Activated naive CD4-positive, alpha-beta T cell treated with anti-CD3 and anti-CD28 coated beads for 36 hours (primary cell): ENCODE results near the gene MC5R. TPM values are rescaled to one million over a fixed set of nuclear protein-coding genes. Genes with fewer than 3 reads are reported as not detected.

Experiments used
- CTCF ChIA-PET: fragments of 350-600 bp; sonication (Branson Sonifier 250); formaldehyde crosslinking; loops from one replicate; lab custom pipeline; 2021; ENCODE audit warnings: antibody characterized with exemption; lab: Charles Lee
- DNase-seq: peaks from one replicate; pipeline ENCODE4 v3.0.0-alpha.2; 2020
- H3K27ac Mint-ChIP-seq: one replicate; pipeline ENCODE4 v1.8.0; 2021; ENCODE audit warnings: mild to moderate bottlenecking, mixed read lengths
- H3K27me3 Mint-ChIP-seq: one replicate; pipeline ENCODE4 v1.8.0; 2021; ENCODE audit warnings: low read depth, mixed read lengths
- H3K36me3 Mint-ChIP-seq: one replicate; pipeline ENCODE4 v1.8.0; 2021; ENCODE audit warnings: low read depth, mixed read lengths
- H3K4me1 Mint-ChIP-seq: one replicate; pipeline ENCODE4 v1.8.0; 2021; ENCODE audit warnings: low read depth, mixed read lengths
- H3K4me3 Mint-ChIP-seq: one replicate; pipeline ENCODE4 v1.8.0; 2021; ENCODE audit warnings: mild to moderate bottlenecking, moderate library complexity, mixed read lengths
- H3K9me3 Mint-ChIP-seq: one replicate; pipeline ENCODE4 v1.8.0; 2021; ENCODE audit warnings: mixed read lengths
- intact Hi-C: fragments of 100-400 bp; cut with micrococcal nuclease; formaldehyde crosslinking; loops from one replicate; pipeline ENCODE4 v1.15.1; 2023
- total RNA-seq, 2 experiments: library from RNA; stranded (reverse); gene quantifications; one replicate each; pipeline ENCODE4 v1.2.3, GENCODE V29; 2021

MC5R gene
- total RNA-seq, 2 experiments from 2014 or later = not detected

DNA sequence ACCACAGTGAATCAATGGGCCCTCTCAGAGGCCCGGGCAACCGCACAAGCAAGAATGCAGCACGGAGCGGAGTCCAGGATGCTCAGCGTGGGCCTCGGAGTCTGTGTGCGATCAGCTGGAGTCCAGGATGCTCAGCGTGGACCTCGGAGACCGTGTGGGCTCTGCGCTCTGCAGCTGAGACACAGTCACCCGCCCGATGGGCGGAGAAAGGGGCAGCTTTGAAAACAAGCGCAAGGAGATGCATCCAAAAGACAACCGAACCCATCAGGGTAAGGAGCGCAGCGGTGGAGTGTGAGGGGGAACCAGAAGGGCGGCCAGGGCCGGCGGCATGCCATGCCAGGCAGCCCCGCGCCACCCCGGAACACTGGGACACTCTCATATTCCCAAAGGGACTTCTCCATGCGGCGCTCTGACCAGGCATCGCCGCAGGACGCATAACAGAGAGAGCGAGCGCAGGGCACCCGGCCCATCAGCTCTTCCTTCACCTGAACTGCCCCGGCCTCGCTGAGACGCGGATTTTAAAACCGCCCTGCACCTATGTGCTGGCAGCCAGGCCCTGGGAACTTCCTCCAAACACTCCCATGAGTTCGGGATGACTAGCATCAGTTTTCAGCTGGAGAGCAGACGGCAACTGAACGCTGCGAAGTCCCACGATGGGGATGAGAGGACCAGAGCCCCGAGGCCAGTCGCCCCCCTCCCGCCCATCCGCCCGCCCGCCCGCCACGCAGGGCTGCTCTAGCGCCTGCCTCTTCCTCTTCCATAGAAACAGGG lies 44.7 kb downstream of the MC5R start:
- intact Hi-C loops = loop anchor here (5.0 kb wide), 1 partner anchor 46 kb away; the partner anchor contains the start of gene MC5R
- Mint-ChIP-seq H3K4me1 (peaks cover 3% of the 10 kb centered on the region), H3K36me3 (no peaks in the 10 kb centered on the region), H3K4me3 (no peak overlapping the region), H3K9me3 (peaks cover 1% of the 10 kb centered on the region), H3K27me3 (peaks cover 52% of the 10 kb centered on the region), H3K27ac (no peak overlapping the region)
- DNase-seq = no peak
- CTCF ChIA-PET = no interaction called here

DNA sequence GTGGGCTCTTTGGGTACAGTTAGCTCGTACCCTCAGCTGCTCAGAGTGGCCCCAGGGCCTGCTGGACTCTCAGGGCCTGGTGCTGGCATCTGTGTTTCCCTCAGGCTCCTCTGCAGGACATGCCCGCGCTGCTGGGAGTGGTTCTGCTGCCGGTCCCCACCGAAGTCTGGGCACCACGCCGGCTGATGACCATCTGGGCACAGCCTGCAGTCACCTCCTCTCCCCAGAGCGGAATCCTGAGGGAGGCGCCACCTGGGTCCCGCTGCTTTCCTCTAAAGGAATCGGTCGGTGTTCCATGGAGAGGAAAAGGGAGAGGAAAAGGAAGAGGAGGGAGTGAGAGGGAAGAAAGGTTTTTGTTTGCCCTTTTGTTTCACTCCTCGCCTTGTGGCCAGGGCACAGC lies 47.8 kb downstream of the MC5R start:
- no peak overlapping the region for H3K27ac Mint-ChIP-seq
- DNase-seq = no peak
- H3K4me3 Mint-ChIP-seq = no peak overlapping the region
- intact Hi-C loops = no loop called here
- H3K27me3 Mint-ChIP-seq = peaks cover 38% of the 10 kb centered on the region
- H3K4me1 Mint-ChIP-seq = peaks cover 3% of the 10 kb centered on the region
- H3K36me3 Mint-ChIP-seq = no peaks in the 10 kb centered on the region
- CTCF ChIA-PET = no interaction called here
- H3K9me3 Mint-ChIP-seq = no peaks in the 10 kb centered on the region

DNA sequence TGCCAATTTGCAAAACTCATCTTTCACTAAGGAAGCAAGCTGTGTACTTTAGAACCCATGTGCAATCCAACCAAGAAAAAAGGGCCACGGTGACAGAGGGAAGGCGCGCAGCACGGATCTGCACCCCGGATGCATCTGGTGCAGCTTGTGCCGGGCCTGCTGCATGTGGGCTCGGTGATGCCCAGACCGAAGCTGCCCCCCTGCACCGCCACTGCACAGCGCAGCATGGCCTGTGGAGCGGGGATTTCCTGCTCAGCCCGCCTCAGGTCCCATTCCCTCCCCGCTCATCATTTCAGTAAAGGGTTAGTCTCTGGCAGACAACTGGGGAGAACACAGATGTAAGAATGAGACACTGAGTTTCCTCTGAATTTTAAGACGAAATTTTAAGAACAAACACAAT lies 48.4 kb downstream of the MC5R start:
- Mint-ChIP-seq H3K4me3 (no peak overlapping the region), H3K4me1 (peaks cover 3% of the 10 kb centered on the region), H3K36me3 (no peaks in the 10 kb centered on the region), H3K27me3 (peaks cover 35% of the 10 kb centered on the region), H3K27ac (no peak overlapping the region), H3K9me3 (no peaks in the 10 kb centered on the region)
- intact Hi-C loops = no loop called here
- no peak for DNase-seq
- CTCF ChIA-PET = interaction anchor here (1.2 kb wide), 1 partner anchor 48 kb away, joined by 3 read pairs; no protein-coding TSS in a partner anchor

DNA sequence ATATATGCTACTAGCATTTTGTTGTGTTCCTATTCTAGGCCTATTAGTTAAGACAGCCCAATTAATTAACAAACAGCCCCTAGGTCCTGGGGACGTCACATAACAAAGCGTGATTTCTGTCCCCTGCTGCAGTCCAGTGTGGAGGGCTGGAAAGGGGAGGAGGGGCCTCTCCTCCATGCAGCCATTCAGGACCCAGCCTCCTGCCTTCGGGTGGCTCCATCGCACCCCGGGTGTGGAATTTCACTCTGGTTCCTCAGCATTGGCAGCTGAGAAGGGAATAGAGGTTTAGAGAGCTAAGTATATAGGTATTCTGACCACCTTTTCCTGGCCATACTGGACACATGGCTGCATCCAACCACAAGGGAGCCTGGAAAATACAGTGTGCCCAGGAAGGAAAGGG lies 49.0 kb downstream of the MC5R start:
- CTCF ChIA-PET = interaction anchor here (1.2 kb wide), 1 partner anchor 48 kb away, joined by 3 read pairs; no protein-coding TSS in a partner anchor
- H3K9me3 Mint-ChIP-seq = no peaks in the 10 kb centered on the region
- H3K4me1 Mint-ChIP-seq = peaks cover 3% of the 10 kb centered on the region
- H3K27me3 Mint-ChIP-seq = peaks cover 33% of the 10 kb centered on the region
- H3K36me3 Mint-ChIP-seq = no peaks in the 10 kb centered on the region
- DNase-seq = no peak
- no peak overlapping the region for H3K4me3 Mint-ChIP-seq
- H3K27ac Mint-ChIP-seq = no peak overlapping the region
- intact Hi-C loops = no loop called here

GRCh38 chr18:13874558-13874957 lies 50.6 kb downstream of the MC5R start:
- no peaks in the 10 kb centered on the region for H3K9me3 Mint-ChIP-seq
- intact Hi-C loops = no loop called here
- DNase-seq = no peak
- H3K4me1 Mint-ChIP-seq = no peaks in the 10 kb centered on the region
- H3K27ac Mint-ChIP-seq = no peak overlapping the region
- no peaks in the 10 kb centered on the region for H3K36me3 Mint-ChIP-seq
- CTCF ChIA-PET = no interaction called here
- H3K27me3 Mint-ChIP-seq = peaks cover 22% of the 10 kb centered on the region
- H3K4me3 Mint-ChIP-seq = no peak overlapping the region

Other genes with a start within 250 kb of the MC5R start
- 10 to 100 TPM; 18.6 to 20.2 TPM for gene FAM210A, start 97.6 kb upstream of the MC5R start, total RNA-seq
- gene RNMT, start 97.5 kb upstream of the MC5R start, total RNA-seq = 10 to 100 TPM; 25.2 to 27.4 TPM
- not detected for gene MC2R, start 91.4 kb downstream of the MC5R start, total RNA-seq